HG03064 (cell line): ENCODE results near the gene BANP.
"Not testable (repeated sequence)": the region's sequence is repeated elsewhere in the genome, so short reads cannot be mapped to it uniquely, and the experiment has no call there.

Source experiments
- ATAC-seq: cut with Tn5 transposase; IDR thresholded peaks from one replicate; pipeline ENCODE4 v1.9.1; 2021; ENCODE audit warnings: low read depth; ENCODE audit not compliant: unreplicated experiment

Gene BANP

DNA sequence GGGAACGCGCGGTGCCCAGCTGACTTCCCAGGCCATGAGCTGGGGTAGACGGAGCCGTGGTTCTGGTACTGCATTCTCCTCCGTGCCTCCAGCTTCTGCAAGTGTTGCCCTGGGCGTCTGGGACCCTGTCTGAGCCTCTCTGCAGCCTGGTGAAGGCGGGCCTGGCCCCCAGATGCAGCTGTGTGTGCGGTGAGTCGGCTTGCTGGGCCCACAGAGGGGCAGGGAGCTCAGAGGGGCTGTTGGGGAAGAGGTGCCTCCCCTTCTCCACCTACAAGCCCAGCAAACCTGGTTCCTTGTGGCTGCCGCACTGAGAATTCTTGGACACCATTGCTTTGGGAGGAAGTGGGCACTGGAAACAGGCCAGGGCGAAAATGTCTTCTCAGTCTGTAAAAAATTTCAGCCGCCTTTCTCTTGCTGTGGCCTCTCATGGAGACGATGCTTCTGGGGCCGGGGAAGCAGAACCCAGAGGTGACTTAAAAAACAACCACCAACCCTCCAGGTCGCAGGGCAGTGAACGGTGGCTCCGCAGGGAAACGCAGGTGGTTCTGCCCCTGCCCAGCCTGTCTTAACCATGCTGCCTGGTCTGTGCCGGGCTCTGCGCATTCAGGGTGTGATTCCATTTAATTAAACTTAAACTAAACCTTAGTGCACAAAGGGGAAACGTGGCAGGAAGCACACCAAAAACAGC lies 163.5 kb downstream of the BANP start:
- ATAC-seq: not testable (repeated sequence)

DNA sequence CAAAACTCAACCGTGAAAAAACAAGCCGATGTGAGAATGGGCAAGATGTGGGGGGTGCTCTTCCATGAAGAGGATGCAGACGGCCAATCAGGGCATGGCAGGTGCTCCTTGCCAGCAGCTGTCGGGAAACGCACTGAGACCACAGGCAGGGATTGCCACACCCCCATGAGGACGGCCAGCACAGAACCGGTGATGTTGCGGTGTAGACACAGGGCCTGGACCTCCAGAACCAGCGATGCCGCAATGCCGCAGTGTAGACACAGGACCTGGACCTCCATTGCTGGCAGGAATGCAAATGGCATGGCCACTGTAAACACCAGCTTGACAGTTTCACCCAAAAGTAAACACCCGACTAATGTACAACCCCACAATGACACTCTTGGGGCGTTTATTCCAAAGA lies 164.9 kb downstream of the BANP start:
- no peak for ATAC-seq

DNA sequence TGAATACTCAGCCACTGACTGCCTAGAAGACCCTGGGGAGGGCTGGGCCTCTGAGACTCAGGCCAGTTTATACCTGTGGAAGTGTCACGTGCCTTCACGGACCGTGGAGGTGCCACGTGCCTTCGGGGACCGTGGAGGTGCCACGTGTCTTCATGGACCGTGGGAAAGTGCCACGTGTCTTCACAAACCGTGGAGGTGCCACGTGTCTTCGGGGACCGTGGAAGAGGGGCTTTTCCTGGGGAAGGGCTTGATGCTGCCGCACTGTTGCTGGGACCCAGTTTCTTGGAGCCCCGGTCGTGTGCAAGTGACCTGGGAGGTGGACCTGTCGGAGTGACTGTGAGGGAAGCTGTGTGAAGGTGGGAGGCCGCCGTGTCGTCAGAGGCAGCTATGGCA lies 166.2 kb downstream of the BANP start:
- ATAC-seq: no peak

DNA sequence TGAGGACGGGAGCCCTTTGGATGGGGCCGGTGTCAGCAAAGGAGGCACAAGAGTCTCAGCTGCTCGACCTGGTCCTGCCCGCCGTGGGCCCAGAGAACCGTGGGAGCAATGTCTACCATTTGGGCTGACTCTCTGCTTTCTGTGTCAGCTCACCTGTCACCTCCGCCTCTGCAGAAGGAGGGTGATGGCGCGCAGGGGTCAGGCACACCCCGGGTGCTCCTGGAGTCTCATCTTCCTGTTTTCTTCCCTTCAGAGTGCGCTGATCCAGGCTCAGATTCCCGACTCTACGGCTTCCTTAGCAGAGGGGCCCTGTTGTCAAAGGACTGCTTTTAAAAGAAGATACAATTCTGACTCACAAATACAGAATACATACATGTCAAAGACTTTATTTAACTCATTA lies 167.1 kb downstream of the BANP start:
- ATAC-seq: no peak

DNA sequence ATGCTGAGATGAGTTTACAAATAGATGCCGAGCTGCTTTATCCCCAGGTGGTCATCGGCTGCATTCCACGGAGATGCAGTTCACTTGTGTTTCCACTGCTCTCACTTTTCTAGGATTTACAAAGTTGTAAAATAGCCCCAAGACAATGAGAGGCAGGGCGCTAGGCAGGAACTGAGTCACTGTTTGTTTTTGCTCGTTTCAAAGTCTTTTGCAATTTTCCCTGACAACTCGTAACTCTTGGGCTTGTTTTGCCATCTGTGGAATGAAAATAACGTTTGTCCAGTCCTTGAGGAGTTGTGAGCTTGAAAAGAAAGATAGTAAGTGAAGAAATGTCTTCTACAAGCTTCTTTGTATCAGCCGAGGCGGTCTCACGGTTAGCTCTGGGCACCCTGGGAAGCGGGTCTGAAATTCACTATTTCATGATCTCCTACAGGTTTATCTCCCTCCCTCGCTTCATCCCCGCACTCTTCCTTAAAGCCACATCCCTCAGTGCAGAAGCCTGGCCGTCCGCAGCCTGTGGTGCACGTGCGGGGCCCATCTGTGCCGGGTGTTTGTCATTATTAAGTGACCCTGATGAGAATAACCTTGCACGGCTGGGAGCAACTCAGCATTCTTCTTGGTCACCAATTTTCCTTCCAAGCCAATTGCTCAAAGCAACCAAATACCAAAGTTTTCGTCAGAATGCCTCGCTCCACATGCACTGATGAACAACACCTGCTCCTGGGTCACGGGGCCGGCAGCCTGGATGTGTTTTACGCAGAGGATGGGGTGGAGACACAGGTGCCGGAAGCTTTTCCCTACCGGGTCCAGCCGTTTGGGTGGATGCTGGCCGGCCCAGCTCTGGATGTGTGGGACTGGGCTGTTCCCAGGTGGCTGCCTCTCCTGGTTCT lies 167.9 kb downstream of the BANP start:
- ATAC-seq: not testable (repeated sequence)

DNA sequence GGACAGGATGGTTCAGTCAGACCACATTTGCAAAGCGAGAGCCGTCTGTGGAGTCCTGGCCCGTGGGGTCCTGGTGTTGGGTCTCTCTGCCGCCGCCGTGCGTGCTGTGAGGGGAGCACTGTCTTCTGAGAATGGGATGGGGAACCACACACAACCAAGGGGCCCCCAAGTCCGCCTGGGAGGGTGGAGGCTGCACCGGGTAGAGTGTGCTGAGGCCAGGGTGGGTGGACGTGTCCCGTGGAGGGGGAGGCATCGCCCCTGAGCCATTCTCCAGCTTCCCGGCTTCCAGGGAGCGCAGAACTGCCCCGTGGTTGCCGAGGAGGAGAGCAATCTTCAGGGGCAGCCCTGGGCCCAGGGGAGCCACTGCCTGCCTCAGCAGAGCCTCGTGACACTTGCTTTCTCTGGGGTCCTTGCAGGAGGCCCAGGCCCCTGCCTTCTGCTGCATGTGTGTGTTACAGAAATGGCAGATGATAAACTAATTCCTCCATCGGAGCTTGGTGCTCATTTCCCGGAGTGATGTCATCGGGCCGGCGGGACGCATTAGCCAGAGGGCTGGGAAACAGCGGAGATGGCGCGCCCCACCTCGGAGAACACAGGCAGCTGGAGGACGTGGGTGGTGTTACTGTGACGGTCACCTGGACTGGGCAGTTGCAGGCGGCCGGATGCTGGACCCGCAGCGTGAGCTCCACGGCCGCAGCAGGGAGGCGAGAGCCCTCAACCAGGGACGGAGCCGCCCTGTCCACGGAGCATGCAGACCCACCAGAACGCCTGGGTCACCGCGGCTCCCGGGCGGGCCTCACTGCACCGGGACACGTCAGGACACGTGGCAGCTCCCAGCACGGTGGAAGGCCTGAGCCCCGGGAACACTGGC lies 168.9 kb downstream of the BANP start:
- ATAC-seq: not testable (repeated sequence)

DNA sequence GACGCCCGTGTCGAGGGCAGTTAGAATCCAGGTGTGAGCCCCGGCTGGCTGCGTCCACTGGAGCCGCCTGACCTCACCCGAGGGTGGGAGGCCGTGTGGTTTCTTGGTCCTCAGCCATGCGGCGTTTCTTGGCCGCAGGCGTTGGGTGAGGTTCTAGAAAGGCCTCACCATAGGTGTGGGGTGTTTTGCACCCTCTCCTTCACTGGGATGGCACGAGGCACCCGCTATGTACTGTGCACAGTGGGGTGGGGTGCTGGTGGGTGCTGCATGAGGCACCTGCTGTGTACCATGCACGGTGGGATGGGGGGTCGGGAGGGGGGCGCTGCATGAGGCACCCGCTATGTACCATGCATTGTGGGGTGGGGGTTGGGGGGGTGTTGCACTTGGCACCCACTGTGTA lies 169.6 kb downstream of the BANP start:
- no peak for ATAC-seq

DNA sequence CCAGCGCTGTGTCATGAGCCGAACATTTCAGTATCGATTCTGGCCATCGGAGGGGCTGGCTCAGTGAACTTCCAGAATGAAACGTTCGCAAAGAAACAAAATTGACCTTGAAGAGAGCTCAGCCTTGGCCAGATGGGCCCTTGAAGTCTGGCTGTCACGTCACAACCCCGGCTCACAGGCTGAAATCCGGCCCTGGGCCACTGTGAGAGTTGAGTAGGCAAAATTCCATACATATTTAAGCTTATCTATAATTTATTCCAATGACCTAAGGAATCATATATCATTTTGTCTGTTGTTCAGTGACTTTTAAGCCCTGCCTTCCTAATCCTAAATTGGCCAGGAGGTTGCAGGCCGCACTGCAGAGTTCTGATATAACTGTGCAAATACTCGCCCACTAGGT lies 170.2 kb downstream of the BANP start:
- ATAC-seq: not testable (repeated sequence)

DNA sequence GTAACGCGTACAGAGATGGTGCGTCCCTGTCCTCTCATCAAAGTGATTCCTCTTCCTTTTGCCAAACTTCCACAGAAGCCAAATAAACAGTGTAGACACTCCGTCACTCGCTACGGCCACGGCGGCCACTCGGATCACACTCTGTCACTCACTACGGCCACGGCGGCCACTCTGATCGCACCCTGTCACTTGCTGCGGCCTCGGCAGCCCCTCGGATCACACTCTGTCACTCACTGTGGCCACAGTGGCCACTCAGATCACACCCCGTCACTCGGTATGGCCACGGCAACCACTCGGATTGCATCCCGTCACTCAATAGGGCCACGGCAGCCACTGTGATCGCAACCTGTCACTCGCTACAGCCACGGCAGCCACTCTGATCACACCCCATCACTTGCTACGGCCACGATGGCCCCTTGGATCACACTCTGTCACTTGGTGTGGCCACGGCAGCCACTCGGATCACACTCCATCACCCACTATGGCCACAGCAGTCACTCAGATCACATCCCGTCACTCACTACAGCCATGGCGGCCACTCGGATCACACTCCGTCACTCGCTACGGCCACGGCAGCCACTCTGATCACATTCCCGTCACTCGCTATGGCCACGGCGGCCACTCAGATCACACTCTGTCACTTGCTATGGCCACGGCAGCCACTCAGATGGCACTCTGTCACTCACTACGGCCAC lies 170.8 kb downstream of the BANP start:
- ATAC-seq: no peak
